ENCODE measurements around the gene APBB3.
A peak's percentile ranks its signal among the peaks of the same experiment; 100 is the strongest.

APBB3 gene

DNA sequence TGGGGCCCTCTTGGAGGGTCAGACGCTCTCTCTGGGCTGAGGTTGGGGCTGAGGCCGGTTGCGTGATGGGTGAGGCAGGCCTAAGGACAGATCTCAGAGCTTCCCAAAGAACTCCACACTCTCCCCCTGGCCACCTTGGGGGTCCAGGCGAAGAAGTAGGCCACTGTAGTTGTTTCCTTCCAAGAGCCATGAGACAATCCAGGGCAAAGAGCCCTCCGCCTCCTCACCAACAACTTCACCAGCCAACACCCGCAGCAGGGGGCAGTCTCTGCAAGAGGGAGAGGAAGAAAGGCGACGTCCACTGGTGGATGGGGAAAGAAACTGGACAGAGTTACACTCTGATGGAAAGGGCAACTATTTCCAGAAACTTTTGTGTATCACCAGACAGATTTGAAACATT, 10.9 kb upstream of the APBB3 start:
- DNase-seq (ENCODE audit: low spot score): peak; percentile 80

DNA sequence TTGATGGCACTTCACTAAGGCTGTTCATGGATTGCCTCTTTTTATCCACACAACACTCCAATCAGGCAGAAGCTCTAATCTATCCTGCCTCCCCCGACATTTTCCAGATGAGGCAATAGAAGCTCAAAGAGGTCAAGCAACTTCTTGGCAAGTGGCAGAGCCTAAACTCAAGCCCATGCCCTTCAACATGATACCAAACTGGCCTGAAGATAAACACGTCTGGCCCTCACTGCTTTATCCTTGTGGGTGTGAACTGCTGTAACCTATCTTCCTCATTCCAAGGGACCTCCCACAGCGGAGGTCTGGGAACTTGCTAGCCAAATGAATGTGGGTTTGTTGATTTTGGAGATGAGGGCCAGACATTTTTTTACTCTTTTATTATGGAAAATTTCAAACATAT, 9.8 kb upstream of the APBB3 start:
- DNase-seq (ENCODE audit: low spot score): no peak

DNA sequence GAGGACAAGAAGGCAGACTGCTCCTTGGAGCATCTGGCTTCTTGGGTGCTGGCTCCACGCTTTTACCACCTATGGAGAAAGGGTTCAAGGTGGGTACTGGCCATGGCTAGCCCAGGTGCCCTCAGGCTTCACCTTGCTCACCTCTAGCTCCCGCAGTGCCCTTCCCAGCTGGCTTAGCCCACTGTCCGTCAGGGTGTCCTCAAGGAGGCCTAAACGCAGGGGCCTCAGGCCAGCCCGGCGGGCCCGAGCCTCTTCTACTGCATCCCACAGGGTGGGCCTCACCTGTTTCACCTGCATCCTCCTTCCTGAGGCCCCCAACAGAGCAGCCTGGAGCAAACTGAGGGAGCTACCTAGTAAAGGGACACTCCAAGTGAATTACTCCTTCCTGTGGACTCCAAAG, 9.3 kb upstream of the APBB3 start:
- no peak for DNase-seq (ENCODE audit: low spot score)

DNA sequence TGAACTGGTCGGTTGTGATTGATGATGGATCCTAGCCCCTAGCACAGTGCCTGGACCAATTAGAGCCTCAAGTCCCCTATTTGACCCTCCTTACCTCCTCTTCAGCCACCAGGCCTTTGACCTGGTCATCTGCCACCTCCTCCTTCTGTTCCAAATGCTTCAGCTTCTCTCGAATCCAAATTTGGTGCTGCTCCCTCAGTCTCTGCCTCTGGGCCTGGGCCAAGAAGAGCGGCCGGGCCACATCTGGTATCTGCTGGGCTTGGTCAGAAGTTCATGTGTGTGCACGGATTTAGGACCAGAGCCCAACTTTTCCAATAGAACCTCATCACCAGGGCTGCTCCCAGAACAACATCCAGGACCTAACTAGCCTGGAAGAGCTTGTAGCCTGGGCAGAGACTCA, 6.7 kb upstream of the APBB3 start:
- DNase-seq (ENCODE audit: low spot score): no peak

DNA sequence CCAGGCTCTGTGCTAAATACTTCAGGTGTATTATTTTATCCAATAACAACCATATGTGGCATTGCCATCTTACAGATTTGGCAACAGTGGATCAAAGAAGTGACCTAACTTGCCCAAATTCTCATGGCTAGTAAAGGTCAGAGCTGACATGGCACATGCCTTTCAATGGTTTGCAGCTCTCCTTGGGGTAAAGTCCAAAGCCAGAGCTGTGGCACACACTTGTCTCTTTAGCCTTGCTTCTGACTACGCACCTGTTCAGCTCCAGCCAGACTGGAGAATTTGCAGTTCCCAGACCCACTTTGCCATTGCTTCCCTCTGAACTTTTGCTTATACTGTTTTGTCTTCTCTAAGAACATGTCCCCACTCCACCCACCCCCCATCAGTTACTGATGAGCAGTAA, 6.1 kb upstream of the APBB3 start:
- DNase-seq (ENCODE audit: low spot score): no peak

DNA sequence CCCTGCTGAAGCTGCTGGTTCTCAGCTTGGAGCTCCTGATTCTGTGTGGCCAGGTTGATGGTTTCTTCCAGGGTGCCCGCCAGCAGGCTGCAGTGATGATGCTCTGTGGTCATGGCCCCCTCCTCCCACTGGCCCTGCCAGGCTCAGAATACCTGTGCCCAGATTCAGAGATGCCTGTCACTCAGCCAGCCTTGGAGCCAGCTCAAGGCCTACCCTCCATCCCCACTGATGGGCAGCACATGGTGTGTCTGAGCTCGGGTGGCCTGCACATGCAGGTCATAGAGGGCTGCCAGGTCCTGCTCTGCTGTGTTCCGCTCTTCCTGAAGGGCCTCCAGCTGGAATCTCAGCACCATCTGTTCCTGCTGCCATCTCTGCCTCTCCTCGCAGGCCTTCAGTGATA, 5.7 kb upstream of the APBB3 start:
- no peak for DNase-seq (ENCODE audit: low spot score)

DNA sequence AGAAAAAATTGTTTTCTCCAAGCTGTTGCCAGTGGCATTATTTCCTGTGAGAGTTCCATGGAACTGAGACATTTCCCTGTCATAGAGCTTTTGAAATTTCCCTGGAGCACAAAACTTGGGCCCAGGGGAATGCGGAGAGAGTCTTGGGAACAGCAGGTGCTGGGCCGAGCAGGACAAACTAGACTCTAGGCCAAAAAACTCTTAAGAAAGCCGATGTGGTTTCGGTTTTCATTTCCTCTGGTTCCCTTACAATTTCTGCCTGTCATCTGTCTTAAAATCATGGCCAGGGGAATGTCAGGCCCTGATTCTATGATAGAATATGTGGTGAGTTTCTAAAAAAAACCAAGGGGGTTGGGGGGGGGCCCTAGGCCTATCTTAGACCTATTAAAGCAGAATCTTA, 4.8 kb upstream of the APBB3 start:
- peak; percentile 55 for DNase-seq (ENCODE audit: low spot score)

DNA sequence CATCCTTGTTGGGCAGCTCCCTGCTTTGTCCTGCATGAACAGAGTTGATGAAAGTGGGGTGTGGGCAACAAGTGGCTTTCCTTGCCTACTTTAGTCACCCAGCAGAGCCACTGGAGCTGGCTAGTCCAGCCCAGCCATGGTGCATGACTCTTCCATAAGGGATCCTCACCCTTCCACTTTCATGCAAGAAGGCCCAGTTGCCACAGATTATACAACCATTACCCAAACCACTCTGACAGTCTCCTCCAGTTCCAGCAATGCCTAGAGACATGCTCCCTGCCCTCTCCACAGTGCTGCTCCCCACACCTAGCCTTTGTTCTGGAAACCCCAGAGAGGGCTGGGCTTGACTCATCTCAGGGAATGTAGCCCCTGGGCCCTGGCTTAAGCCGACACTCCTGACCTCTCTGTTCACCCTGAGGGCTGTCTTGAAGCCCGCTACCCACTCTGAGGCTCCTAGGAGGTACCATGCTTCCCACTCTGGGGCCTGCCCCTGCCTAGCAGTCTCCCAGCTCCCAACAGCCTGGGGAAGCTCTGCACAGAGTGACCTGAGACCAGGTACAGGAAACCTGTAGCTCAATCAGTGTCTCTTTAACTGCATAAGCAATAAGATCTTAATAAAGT, 4.2 kb upstream of the APBB3 start:
- DNase-seq (ENCODE audit: low spot score): no peak

DNA sequence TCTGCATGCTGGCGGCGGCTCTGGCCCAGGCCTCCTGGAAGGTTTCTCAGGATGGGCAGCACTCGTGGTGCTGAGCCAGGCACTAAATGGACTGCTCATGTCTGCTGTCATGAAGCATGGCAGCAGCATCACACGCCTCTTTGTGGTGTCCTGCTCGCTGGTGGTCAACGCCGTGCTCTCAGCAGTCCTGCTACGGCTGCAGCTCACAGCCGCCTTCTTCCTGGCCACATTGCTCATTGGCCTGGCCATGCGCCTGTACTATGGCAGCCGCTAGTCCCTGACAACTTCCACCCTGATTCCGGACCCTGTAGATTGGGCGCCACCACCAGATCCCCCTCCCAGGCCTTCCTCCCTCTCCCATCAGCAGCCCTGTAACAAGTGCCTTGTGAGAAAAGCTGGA, 3.5 kb upstream of the APBB3 start:
- DNase-seq (ENCODE audit: low spot score): no peak

DNA sequence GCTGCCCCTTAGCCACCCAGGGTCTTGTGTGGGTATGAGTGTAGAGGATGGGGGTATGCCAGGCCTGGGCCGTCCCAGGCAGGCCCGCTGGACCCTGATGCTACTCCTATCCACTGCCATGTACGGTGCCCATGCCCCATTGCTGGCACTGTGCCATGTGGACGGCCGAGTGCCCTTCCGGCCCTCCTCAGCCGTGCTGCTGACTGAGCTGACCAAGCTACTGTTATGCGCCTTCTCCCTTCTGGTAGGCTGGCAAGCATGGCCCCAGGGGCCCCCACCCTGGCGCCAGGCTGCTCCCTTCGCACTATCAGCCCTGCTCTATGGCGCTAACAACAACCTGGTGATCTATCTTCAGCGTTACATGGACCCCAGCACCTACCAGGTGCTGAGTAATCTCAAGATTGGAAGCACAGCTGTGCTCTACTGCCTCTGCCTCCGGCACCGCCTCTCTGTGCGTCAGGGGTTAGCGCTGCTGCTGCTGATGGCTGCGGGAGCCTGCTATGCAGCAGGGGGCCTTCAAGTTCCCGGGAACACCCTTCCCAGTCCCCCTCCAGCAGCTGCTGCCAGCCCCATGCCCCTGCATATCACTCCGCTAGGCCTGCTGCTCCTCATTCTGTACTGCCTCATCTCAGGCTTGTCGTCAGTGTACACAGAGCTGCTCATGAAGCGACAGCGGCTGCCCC, 2.9 kb upstream of the APBB3 start:
- no peak for DNase-seq (ENCODE audit: low spot score)

DNA sequence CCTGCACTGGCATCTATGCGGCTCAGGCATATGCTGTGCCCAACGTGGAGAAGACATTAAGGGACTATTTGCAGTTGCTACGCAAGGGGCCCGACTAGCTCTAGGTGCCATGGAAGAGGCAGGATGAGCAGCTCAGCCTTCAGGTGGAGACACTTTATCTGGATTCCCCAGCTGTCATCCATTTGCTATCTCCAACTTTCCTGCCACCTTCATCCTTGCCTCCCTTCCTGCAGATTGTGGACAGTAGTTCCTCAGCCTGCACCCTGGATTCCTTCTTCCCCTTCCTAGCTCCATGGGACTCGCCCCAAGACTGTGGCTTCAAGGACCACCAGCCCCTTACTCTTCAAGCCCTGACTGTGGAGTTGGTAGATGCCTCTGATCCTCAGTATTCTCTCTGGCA, 2.3 kb upstream of the APBB3 start:
- DNase-seq (ENCODE audit: low spot score): no peak

DNA sequence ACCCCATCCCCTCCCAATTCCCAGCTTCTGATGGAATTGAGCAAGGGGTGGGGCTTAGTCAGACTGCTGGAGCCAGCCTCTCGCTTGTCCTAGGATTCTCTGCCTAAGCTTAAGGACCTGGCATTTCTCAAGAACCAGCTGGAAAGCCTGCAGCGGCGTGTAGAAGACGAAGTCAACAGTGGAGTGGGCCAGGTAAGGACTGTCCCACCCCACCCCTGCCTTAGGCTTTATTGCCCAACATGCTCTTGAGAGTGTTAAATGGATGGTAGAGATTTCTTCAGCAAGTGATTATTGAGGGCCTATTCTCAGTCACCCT, 1.3 kb upstream of the APBB3 start:
- no peak for DNase-seq (ENCODE audit: low spot score)

DNA sequence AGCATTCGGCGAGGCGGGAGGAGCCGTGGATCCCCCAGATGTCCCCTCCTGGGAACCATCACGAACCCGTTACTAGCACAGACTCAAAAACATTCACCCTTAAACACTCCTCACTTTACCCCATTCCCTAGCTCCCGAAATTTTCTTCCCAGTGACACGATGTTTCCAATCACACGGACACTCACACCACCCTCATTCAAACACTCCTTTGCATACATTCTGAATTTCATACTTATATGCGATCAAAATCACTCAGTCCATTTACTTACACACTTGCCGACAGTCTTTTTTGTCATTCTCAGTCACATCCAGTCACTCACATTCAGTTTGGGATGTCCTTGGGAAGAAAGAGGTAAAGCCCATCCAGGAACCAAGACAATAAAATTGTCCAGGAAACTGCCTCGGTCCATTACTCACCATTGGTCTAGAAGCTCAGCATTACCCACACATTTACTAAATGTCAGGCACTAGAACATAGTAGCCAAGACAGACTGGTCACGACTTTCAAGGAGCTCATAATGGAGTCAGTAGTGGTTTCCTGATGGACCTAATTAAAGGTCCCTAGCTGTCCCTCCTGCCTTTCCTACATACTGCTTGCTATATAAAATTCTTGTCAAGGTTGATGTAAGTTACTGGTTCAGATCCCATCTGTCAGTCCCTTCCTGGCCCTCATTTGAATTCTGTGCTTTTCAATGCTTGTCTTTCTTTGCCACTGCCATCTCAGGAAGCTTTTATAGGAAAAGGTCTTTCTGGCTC, 804 bp upstream of the APBB3 start:
- DNase-seq (ENCODE audit: low spot score): peak; percentile 39

DNA sequence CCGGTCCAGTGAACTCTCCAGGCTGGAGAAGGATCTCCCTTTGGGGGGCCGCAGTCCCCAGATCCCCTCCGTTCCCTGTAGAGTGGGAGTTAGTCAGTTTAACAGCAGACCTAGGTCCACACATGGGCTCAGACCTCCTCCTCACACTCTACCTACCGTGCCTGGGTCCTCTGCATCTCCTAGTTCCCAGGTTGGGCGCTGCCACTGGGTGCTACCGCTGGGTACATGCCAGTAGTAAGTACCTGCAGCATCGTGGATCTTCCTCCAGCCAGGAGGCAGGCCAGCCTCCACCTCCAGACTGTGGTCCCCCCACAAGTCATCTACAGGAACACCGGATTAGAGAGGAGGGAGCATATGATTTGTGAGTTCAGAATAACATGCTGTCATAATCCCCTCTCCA, 802 bp downstream of the APBB3 start:
- DNase-seq (ENCODE audit: low spot score): no peak

DNA sequence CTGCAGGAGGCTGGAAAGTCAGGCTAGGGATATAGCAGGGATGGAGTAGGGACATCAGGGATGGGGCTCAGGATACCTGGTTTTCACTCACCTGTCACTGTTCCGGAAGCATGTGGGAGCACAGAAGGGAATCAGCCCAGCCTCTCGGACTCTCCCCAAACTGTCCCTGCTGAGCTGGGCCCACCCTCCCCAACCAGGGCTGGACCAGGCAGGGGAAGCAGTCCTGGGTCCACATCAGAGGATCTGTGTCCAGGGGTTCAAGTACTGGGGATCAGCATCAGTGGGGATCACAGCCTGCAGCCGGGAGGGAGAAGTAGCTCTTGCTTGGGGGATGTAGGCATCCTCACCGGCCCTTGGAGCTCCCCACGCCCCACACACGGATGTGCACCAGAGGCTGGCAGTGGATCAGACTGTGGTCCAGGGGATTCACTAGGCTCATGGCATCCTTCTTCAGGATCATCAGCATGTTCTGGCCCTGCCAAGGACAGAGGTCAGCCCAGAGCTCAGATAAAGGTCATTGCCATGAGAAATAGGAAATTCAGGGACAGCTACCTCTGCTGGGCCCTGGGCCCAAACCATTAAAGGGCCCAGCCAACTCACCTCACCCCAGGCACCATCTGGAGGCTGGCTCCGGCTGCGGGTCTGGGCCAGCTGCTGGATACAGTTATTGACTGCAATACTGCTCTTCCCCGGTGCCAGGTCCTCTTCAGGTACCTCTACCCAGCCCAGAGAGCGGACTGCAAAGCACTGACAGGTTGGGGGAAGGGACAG, 2.5 kb downstream of the APBB3 start:
- no peak for DNase-seq (ENCODE audit: low spot score)

DNA sequence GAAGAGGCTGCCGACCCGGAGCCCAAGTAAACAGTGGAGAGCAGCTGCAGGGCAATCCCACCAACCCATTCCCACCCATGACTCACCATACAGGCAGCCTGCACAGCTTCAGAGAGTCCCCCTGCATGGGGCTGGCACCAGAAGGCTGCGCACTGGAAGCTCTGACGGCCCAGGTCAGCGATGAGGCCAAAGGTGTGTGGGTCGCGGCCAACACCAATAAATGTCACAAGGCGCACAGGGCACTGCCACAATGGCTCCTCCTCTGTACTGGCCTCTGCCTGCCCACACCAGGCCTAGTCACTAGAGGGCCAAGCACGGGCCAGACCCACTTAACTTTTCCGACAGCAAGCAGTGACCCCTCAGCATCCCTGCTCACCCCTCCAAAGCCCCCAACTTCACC, 4.2 kb downstream of the APBB3 start:
- DNase-seq (ENCODE audit: low spot score): no peak

DNA sequence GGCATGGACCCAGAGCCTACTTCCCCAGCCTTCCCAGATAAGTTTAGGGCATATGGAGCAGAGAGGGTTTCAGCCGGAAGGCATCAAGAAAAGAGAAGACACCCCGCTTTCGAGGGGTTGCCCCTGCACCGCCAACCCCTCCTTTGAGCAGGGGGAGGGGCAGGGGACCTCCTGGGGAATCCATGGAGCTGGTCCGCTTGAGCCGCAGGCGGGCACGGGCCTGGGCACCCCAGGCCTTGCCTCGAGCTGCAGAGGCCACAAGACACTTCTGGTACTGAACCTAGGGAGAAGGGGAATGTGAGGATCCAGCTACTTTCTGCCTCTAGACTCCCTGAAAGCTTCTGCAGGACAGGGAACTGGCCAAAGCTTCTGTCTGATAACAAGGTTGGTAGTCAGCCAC, 5.9 kb downstream of the APBB3 start:
- no peak for DNase-seq (ENCODE audit: low spot score)

DNA sequence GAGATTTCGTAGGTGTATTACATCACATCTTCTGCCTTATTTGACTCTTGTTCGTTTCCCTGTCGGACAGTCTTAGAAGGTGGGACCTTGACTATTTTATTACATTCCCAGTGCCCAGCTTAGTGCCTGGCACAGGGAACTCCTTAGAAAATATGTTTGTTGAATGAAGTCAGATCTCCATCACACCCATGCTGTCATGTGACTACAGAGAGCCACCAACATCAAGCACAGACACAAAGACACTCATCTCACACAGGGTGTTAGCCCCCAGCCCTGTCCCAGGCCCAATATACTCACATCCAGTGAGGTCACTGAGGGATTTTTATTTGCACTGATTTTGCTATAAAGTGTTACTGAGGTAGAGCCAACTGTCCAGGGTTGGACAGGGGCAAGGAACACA, 6.4 kb downstream of the APBB3 start:
- no peak for DNase-seq (ENCODE audit: low spot score)

DNA sequence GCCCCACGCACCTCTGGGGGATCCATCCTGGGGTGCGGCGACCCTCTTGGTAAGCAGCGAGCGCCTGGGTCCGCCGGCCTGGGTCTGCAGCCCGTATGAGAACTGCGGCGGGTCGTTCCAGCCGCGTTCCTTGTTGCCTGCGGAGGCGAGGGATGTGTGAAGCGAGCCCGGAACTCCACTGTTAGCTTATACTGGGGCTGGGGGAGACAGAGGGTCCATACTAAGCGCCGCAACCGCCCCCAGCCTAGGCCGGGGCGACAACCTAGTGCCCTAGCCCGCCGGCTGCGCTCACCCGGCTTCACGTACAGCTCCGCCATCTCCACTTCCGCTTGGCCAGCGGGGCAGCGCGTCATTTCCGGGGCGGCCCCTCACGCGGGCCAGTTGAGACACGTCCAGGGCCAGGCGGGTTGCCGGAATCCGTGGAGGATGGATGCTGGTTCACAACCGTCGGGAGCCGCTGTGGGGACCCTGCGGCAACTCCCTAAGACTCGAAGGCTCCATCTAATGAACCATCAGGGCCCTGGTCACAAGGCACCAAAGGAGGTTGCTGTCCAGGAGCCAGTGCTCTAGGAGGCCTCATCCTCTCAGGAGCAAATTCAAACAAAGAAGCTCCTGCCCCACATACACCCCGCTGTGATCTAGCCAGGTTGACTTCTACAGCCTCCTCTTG, 7.1 kb downstream of the APBB3 start, which contains the start of gene SRA1:
Gene SRA1, minus strand, starts transcription at position 338 of the 670 bp plus-strand sequence. Its CDS starts 21 bp downstream, at position 317.
- peak; percentile 91 for DNase-seq (ENCODE audit: low spot score)

DNA sequence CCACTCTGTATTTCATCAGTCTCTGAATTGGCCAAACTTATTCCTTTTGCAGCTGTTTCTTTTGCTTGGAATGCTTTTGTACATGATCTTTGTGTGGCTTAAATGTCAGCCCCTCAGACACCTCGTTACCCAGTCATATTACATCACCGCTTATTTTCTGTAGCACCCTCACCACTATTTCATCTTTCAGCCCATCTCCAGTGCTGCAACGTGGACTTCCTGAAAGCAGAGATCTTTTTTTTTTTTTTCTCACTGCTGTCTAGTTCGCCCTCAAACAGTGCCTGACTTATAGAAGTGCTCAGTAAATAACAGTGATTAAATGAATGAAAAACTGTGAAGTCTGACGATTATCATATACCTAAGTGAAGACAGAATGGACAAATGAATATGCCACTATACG, 8.0 kb downstream of the APBB3 start:
- no peak for DNase-seq (ENCODE audit: low spot score)

DNA sequence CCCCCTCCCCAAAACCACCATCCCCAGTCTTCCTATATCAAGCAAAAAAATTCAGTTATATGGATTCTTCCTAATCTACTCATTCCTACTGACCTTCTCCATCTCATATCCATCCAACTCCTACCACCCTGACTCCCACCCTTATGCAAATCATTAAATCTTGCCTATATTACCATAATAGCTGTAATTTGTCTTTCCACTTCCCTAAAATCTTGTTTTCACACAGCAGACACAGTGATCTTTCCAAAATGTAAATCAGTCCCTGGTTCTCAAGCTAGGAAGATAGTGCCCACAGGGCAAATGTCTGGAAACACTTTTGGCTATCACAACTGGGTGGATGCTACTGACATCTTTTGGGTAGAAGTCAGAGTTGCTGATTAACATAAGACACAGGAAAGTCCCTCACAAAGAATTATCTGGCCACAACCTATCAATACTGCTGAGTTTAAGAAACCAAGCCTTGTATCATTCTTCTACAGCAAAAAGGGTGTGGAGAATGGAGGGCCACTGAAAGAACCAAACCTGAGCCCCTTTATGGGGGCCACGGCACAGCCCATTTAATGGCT, 8.6 kb downstream of the APBB3 start:
- DNase-seq (ENCODE audit: low spot score): no peak

DNA sequence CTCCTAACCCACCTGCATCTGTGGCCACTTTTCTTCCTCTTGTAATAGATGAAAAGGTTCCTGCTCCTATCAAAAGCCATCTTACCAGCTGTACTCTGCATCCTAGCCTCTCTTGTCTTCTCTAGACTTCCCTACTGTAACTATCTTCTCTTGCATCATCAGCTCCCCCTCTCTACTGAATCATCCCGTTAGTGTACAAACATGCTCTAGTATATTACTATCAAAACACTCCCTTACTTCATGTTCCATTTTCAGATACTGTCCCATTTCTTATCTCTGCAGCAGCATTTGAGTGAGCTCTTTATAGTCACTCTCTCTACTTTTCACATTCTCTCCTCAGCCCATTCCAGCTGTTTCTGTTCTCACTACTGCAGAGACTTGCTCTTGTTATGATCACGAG, 9.9 kb downstream of the APBB3 start:
- DNase-seq (ENCODE audit: low spot score): no peak

Measured in pons (tissue), 1 donor.